ENCODE results near the gene ERH. TPM values are rescaled to one million over a fixed set of nuclear protein-coding genes. Genes with fewer than 3 reads are reported as not detected.

ERH gene
- total RNA-seq, 1 experiment from 2014 or later, result 245 TPM

DNA sequence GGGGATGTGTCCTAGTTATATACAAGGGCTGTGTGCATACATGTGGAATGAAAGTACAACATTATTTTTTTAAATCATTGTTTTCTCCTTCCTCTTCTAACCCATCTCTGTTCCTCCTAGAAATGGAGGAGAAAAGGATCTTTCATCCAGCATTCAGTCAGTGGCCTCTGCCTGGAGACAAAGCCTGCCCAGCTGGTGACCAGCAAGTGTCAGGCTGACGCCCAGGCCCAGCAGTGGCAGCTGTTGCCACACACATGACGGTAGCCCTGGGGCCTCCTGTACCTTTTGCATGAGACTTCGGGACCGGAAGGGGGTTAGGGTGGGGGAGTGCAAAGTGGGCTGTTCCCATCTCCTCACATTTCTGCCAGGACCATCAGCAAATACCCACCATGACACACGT lies 46.2 kb downstream of the ERH start:
- TF ChIP-seq, protein P1, sequence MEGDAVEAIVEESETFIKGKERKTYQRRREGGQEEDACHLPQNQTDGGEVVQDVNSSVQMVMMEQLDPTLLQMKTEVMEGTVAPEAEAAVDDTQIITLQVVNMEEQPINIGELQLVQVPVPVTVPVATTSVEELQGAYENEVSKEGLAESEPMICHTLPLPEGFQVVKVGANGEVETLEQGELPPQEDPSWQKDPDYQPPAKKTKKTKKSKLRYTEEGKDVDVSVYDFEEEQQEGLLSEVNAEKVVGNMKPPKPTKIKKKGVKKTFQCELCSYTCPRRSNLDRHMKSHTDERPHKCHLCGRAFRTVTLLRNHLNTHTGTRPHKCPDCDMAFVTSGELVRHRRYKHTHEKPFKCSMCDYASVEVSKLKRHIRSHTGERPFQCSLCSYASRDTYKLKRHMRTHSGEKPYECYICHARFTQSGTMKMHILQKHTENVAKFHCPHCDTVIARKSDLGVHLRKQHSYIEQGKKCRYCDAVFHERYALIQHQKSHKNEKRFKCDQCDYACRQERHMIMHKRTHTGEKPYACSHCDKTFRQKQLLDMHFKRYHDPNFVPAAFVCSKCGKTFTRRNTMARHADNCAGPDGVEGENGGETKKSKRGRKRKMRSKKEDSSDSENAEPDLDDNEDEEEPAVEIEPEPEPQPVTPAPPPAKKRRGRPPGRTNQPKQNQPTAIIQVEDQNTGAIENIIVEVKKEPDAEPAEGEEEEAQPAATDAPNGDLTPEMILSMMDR (IDR thresholded peaks at IDR 0.05; ENCODE audit: unreplicated experiment), result no peak
- peaks cover 5% of the 10 kb centered on the region for H3K4me1 Mint-ChIP-seq (ENCODE audit: insufficient read depth, unreplicated experiment)
- CTCF ChIA-PET, result no interaction called here
- intact Hi-C loops (cut with micrococcal nuclease), result no loop called here
- H3K9me3 Mint-ChIP-seq (ENCODE audit: unreplicated experiment), result no peaks in the 10 kb centered on the region
- no peaks in the 10 kb centered on the region for H3K27me3 Mint-ChIP-seq (ENCODE audit: insufficient read depth, unreplicated experiment)
- no peak for DNase-seq (ENCODE audit: unreplicated experiment)
- H3K27ac Mint-ChIP-seq (ENCODE audit: low read depth, unreplicated experiment), result no peak overlapping the region
- POLR2A ChIA-PET, result interaction anchor here (0.8 kb wide), 1 partner anchor 13 kb away, joined by 3 read pairs; no protein-coding TSS in a partner anchor
- no peak overlapping the region for H3K4me3 Mint-ChIP-seq (ENCODE audit: unreplicated experiment)
- H3K36me3 Mint-ChIP-seq (ENCODE audit: insufficient read depth, unreplicated experiment), result peaks cover 6% of the 10 kb centered on the region
- no TSS peak for BruUV-seq (replicated peaks)

DNA sequence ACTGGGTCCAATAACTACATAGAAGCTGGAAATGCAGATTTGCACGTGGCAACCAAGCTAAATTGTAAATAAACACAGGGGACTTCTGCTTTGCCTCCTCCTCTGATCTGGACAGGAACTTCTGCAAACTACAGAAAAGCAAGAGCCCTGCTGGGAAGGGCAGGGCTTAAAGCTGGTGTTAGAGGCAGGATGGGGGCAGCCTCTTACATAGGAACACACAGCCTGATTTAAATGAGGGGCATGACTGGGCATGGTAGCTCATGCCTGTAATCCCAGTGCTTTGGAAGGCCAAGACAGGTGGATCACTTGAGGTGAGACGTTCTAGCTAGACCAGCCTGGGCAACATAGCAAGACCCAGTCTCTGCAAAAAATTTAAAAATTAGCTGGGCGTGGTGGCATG lies 46.7 kb downstream of the ERH start:
- Mint-ChIP-seq H3K27me3 (ENCODE audit: insufficient read depth, unreplicated experiment) (no peaks in the 10 kb centered on the region), H3K4me3 (ENCODE audit: unreplicated experiment) (no peak overlapping the region), H3K36me3 (ENCODE audit: insufficient read depth, unreplicated experiment) (peaks cover 6% of the 10 kb centered on the region), H3K9me3 (ENCODE audit: unreplicated experiment) (no peaks in the 10 kb centered on the region), H3K27ac (ENCODE audit: low read depth, unreplicated experiment) (no peak overlapping the region), H3K4me1 (ENCODE audit: insufficient read depth, unreplicated experiment) (peaks cover 5% of the 10 kb centered on the region)
- intact Hi-C loops (cut with micrococcal nuclease), result no loop called here
- BruUV-seq (replicated peaks), result no TSS peak
- no peak for DNase-seq (ENCODE audit: unreplicated experiment)
- ChIA-PET POLR2A (interaction anchor here (0.8 kb wide), 1 partner anchor 13 kb away, joined by 3 read pairs; no protein-coding TSS in a partner anchor), CTCF (no interaction called here)
- TF ChIP-seq, protein P1 (IDR thresholded peaks at IDR 0.05; ENCODE audit: unreplicated experiment), result no peak

DNA sequence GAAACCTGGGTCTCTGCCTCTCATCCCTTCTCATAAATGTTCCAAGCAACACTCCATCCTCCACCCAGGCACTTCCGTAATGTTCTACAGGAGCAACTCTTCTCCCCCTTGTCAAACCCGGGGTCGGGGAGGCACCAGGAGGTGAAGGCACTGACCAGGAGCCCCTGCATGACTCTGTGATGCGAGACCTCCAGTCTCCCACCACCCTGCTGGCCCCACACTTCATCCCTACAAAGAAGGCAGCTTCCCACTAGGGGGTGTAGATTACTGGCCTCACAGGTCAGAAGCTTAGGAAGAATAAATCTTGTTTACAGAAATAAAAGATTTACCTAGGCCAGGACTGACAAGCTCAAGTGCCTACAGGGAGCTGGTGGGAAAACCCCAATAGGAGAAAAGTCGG lies 47.2 kb downstream of the ERH start:
- Mint-ChIP-seq H3K4me1 (ENCODE audit: insufficient read depth, unreplicated experiment) (peaks cover 5% of the 10 kb centered on the region), H3K9me3 (ENCODE audit: unreplicated experiment) (no peaks in the 10 kb centered on the region), H3K27me3 (ENCODE audit: insufficient read depth, unreplicated experiment) (no peaks in the 10 kb centered on the region), H3K36me3 (ENCODE audit: insufficient read depth, unreplicated experiment) (peaks cover 6% of the 10 kb centered on the region), H3K27ac (ENCODE audit: low read depth, unreplicated experiment) (no peak overlapping the region), H3K4me3 (ENCODE audit: unreplicated experiment) (no peak overlapping the region)
- ChIA-PET CTCF (no interaction called here), POLR2A (interaction anchor here (0.6 kb wide), 1 partner anchor 16 kb away, joined by 3 read pairs; no protein-coding TSS in a partner anchor)
- no TSS peak for BruUV-seq (replicated peaks)
- TF ChIP-seq, protein P1 (IDR thresholded peaks at IDR 0.05; ENCODE audit: unreplicated experiment), result no peak
- no peak for DNase-seq (ENCODE audit: unreplicated experiment)
- intact Hi-C loops (cut with micrococcal nuclease), result no loop called here

DNA sequence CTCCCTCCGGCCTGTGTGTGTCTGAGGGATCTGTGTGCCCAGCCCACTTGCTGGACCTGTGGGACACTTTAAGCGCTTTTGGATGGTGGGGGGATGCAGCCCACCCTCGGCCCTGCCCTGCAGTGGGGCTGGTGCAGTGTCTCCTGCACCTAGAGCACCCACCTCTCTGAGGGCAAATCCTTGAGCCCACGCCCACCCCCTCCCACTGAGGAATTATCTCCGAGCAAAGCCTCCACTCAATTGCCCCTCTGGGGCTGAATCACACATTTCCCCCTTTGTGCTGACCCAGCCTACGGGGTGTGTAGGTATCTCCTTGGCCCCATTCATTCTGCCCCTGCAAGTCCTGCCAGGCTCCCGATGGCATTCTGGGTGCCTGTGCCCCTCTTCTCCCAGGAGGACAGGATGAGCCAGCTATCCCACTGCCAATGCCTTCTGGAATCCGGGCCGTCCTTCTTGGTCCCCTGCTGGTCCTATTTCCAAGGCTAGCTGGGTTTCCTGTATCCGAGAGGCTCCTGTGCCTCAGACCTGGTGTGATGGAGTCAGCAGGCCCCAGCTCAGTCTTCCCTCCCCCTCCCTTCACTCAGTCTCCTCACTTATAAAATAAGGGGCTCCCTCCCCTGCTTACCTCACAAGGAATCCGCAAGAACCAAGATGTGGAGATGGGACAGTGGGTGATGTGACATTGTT lies 48.9 kb downstream of the ERH start:
- H3K27ac Mint-ChIP-seq (ENCODE audit: low read depth, unreplicated experiment), result no peak overlapping the region
- CTCF ChIA-PET, result interaction anchor here (0.9 kb wide), 1 partner anchor 19 kb away, joined by 3 read pairs; no protein-coding TSS in a partner anchor
- no TSS peak for BruUV-seq (replicated peaks)

More for the DNA sequence above, 48.9 kb downstream of the ERH start:
- POLR2A ChIA-PET, result no interaction called here
- Mint-ChIP-seq H3K9me3 (ENCODE audit: unreplicated experiment) (no peaks in the 10 kb centered on the region), H3K36me3 (ENCODE audit: insufficient read depth, unreplicated experiment) (peaks cover 6% of the 10 kb centered on the region), H3K4me3 (ENCODE audit: unreplicated experiment) (no peak overlapping the region), H3K27me3 (ENCODE audit: insufficient read depth, unreplicated experiment) (peaks cover 6% of the 10 kb centered on the region), H3K4me1 (ENCODE audit: insufficient read depth, unreplicated experiment) (peaks cover 2% of the 10 kb centered on the region)
- intact Hi-C loops (cut with micrococcal nuclease), result no loop called here
- no peak for DNase-seq (ENCODE audit: unreplicated experiment)
- TF ChIP-seq, protein P1 (IDR thresholded peaks at IDR 0.05; ENCODE audit: unreplicated experiment), result no peak
